HTR-8/SVneo (cell line): Measurements from ENCODE around the gene NKD2.
A peak's percentile ranks its signal among the peaks of the same experiment; 100 is the strongest.
"Not testable (repeated sequence)": the region's sequence is repeated elsewhere in the genome, so short reads cannot be mapped to it uniquely, and the experiment has no call there.

Source experiments
- DNase-seq: peaks from one replicate; pipeline ENCODE4 v3.0.0; 2011; ENCODE audit warnings: low spot score, mixed read lengths; ENCODE audit not compliant: insufficient read length
- FAIRE-seq: peaks from 2 replicates; lab custom pipeline; 2011; peaks lifted over from hg19 to GRCh38; lab: Jason Lieb, UNC

NKD2 gene

GRCh38 chr5:999032-999501 lies 9.5 kb upstream of the NKD2 start:
- DNase-seq (no peak), FAIRE-seq (peak; percentile 54)

- FAIRE-seq, result no peak
- DNase-seq, result no peak
These were observed 8.9 kb upstream of the NKD2 start for GRCh38 chr5:999724-1000123.

- no peak for FAIRE-seq
- no peak for DNase-seq
These were observed 8.3 kb upstream of the NKD2 start for GRCh38 chr5:1000329-1000728.

GRCh38 chr5:1000831-1001230 lies 7.8 kb upstream of the NKD2 start:
- not testable (repeated sequence) for DNase-seq, FAIRE-seq

- DNase-seq, result no peak
- no peak for FAIRE-seq
These were observed 7.0 kb upstream of the NKD2 start for GRCh38 chr5:1001406-1002270.

GRCh38 chr5:1002271-1002546 lies 6.4 kb upstream of the NKD2 start:
- no peak for DNase-seq
- no peak for FAIRE-seq

GRCh38 chr5:1002836-1003235 lies 5.8 kb upstream of the NKD2 start:
- no peak for DNase-seq
- FAIRE-seq, result no peak

GRCh38 chr5:1003296-1003937 lies 5.2 kb upstream of the NKD2 start:
- DNase-seq, result no peak
- peak; percentile 92 for FAIRE-seq

- DNase-seq (no peak), FAIRE-seq (peak; percentile 69)
These were observed 3.9 kb upstream of the NKD2 start for GRCh38 chr5:1004461-1005248.

GRCh38 chr5:1005249-1005851 lies 3.3 kb upstream of the NKD2 start:
- no peak for FAIRE-seq

GRCh38 chr5:1005904-1006655 lies 2.5 kb upstream of the NKD2 start:
- no peak for DNase-seq
- FAIRE-seq, result peak; percentile 23

More at GRCh38 chr5:1005249-1005851, 3.3 kb upstream of the NKD2 start:
- DNase-seq, result no peak

GRCh38 chr5:1006656-1007071 lies 1.9 kb upstream of the NKD2 start:
- DNase-seq, result no peak
- peak; percentile 52 for FAIRE-seq

- no peak for FAIRE-seq
- no peak for DNase-seq
These were observed 1.4 kb upstream of the NKD2 start for GRCh38 chr5:1007221-1007680.

GRCh38 chr5:1007681-1008450 lies 736 bp upstream of the NKD2 start:
- FAIRE-seq, result no peak
- no peak for DNase-seq

GRCh38 chr5:1009359-1010180 lies 968 bp downstream of the NKD2 start:
- DNase-seq (no peak), FAIRE-seq (no peak)

- FAIRE-seq (peak; percentile 48), DNase-seq (peak; percentile 51)
These were observed 1.5 kb downstream of the NKD2 start for GRCh38 chr5:1010181-1010510.

GRCh38 chr5:1010641-1011046 lies 2.0 kb downstream of the NKD2 start:
- DNase-seq (no peak), FAIRE-seq (no peak)

- FAIRE-seq (peak; percentile 26), DNase-seq (peak; percentile 75)
These were observed 2.6 kb downstream of the NKD2 start for GRCh38 chr5:1011226-1011631.
